ENCODE data around the gene TRABD2B. TPM values are rescaled to one million over a fixed set of nuclear protein-coding genes. Genes with fewer than 3 reads are reported as not detected.

TRABD2B gene
- total and polyA plus RNA-seq, 2 of the 13 experiments (the other 11 are each of a cell fraction or from before 2014, with no cell fraction given): 0.04 TPM; not detected in 1

DNA sequence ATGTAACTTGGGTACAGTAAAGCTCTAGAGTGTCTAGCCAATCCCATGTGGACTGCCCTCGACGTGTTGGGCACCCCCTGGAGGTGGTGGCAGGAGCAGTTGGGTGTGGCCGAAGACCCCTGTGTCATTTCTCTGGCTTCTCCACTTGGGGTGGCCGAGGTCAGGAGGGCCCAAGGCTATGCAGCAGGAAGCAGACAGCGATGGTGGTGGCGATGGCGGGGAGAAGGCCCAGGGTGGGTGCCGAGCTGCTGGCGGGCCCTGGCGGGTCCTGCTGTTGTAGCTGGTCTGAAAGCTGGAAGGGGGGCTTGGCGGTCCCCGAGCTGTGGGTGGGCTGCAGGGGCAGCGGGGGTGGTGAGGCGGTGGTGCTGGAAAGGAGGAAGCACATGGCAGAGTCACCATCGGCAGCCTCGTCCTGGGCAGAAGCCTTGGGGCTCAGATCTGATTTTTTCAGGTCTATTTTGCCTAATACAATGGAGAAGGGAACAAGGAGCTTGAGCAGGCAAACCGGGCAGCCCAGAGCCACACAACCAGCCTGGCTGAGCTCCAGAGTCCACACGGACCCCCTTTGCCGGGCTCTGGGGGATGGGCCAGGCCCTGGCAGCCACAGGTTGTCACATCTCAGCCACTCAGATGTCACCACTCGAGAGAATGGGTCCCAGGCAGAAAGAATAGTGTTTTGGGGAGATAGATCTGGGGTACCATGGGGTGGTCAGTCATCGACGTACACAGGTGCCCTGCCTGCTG is 231.3 kb downstream of the TRABD2B start (continued):
- TF ChIP-seq NFE2L1 (CRISPR knock-in tag; IDR thresholded peaks at IDR 0.05; ENCODE audit: borderline replicate concordance): no peak
- TF ChIP-seq ZNF768 (CRISPR knock-in tag; IDR thresholded peaks at IDR 0.05): no peak
- no peak for TF ChIP-seq HOMEZ (CRISPR knock-in tag; IDR thresholded peaks at IDR 0.05; ENCODE audit: low read depth)
- TF ChIP-seq POGK (CRISPR knock-in tag; conservative IDR thresholded peaks at IDR 0.05): no peak
- TF ChIP-seq PLRG1 (conservative IDR thresholded peaks at IDR 0.05): no peak

DNA sequence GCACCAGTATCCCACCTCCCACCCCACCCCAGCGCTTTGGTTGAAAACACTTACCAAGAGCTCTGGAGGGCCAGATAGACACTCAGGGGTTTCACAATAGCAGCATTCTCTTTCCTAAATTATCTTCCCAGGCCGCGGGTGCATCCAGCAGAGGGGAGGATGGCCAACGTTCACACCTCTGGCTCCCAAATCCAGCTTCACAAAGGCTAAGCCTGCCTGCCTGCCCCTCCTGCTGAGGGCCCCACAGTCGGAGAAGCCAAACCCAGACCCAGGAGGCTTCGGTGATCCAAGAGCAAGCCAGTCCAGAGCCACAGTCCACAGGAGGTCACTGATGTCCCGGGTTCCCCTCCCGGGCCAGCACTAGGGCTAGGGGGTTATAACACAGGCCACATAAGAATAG is 231.9 kb downstream of the TRABD2B start:
- Histone ChIP-seq H2AFZ (ENCODE audit: low read length) (no peak overlapping the region), H3K27me3 (ENCODE audit: control insufficient read depth in 1 of 2, insufficient read depth in 2 of 2, low read length in 2 of 2) (peaks cover 2 to 30% of the 10 kb centered on the region in 2 experiments), H3K9me3 (ENCODE audit: low read length) (no peaks in the 10 kb centered on the region), H3K79me2 (ENCODE audit: insufficient read depth, low read length) (no peaks in the 10 kb centered on the region), H3K4me1 (ENCODE audit: insufficient read depth, low read length) (peaks cover 28% of the 10 kb centered on the region), H3K9ac (ENCODE audit: insufficient read depth, low read depth, low read length) (no peak overlapping the region), H3K4me2 (ENCODE audit: low read depth, low read length) (no peak overlapping the region), H3K36me3 (replicated peaks in 1 of 2; ENCODE audit: control insufficient read depth in 1 of 2, insufficient read depth in 2 of 2, low read length in 2 of 2) (no peaks in the 10 kb centered on the region), H3K27ac (ENCODE audit: extremely low read length, insufficient read depth, low read length) (no peak overlapping the region), H4K20me1 (ENCODE audit: insufficient read depth, low read length) (no peaks in the 10 kb centered on the region), H3K4me3 (replicated peaks in 1 of 3; ENCODE audit: insufficient read depth in 1 of 3, low read depth in 2 of 3, low read length in 3 of 3) (no peak overlapping the region)
- CTCF ChIA-PET (ENCODE audit: low intra/inter-chr PET ratio, low total read pairs): no interaction called here
- DNase-seq (ENCODE audit: low spot score) (no peak), FAIRE-seq (no peak), ATAC-seq (no peak)
- BruUV-seq (replicated peaks): no TSS peak
- in situ Hi-C loops (cut with HindIII; ENCODE audit: extremely low pct_ligation_motif_present, low pct_unique_long_range_greater_than_20kb): no loop called here
- no peak for TF ChIP-seq ELF4 (CRISPR knock-in tag; IDR thresholded peaks at IDR 0.05; ENCODE audit: borderline replicate concordance)
- no peak for TF ChIP-seq GZF1 (CRISPR knock-in tag; IDR thresholded peaks at IDR 0.05)
- no peak for TF ChIP-seq HOXD1 (CRISPR knock-in tag; IDR thresholded peaks at IDR 0.05)
- no peak for TF ChIP-seq ARID4A (CRISPR knock-in tag; IDR thresholded peaks at IDR 0.05; ENCODE audit: borderline replicate concordance)
- TF ChIP-seq YY1 (IDR thresholded peaks at IDR 0.05; ENCODE audit: insufficient read depth, insufficient replicate concordance, low read depth, low read length): no peak
- no peak for TF ChIP-seq ZNF781 (CRISPR knock-in tag; IDR thresholded peaks at IDR 0.05; ENCODE audit: borderline replicate concordance, not compliant biosample characterization)
- WGBS (ENCODE audit: low lambda C conversion rate): 38% methylated on average over 7 of the region's 8 CpGs
- intact Hi-C loops (cut with micrococcal nuclease; ENCODE audit: unreplicated experiment): no loop called here
- POLR2A ChIA-PET: no interaction called here
